Effector memory CD4-positive, alpha-beta T cell (primary cell): ENCODE data around the gene SEMA4D.
"Not testable (repeated sequence)": the region's sequence is repeated elsewhere in the genome, so short reads cannot be mapped to it uniquely, and the experiment has no call there.

Source experiments
- DNase-seq, 3 donors: peaks; one replicate each; pipeline ENCODE4 v3.0.0-alpha.2; 2020
- H3K27ac ChIP-seq: 2 replicates; pipeline ENCODE4 v1.7.0; 2013; ENCODE audit warnings: mild to moderate bottlenecking, low read length, moderate library complexity; ENCODE audit not compliant: insufficient read depth, poor library complexity, severe bottlenecking
- H3K27me3 ChIP-seq: replicated peaks from 2 replicates; pipeline ENCODE4 v1.7.0; 2013; ENCODE audit warnings: mild to moderate bottlenecking, low read length; ENCODE audit not compliant: insufficient read depth, control insufficient read depth, poor library complexity, severe bottlenecking
- H3K36me3 ChIP-seq: 2 replicates; pipeline ENCODE4 v1.7.0; 2013; ENCODE audit warnings: mild to moderate bottlenecking, low read length, moderate library complexity; ENCODE audit not compliant: control insufficient read depth, insufficient read depth
- H3K4me1 ChIP-seq: 2 replicates; pipeline ENCODE4 v1.7.0; 2013; ENCODE audit warnings: low read length, mild to moderate bottlenecking; ENCODE audit not compliant: control insufficient read depth, insufficient read depth, poor library complexity, severe bottlenecking
- H3K4me3 ChIP-seq: 2 replicates; pipeline ENCODE4 v1.7.0; 2013; ENCODE audit warnings: low read length, low read depth, mild to moderate bottlenecking; ENCODE audit not compliant: insufficient read depth, poor library complexity, severe bottlenecking
- H3K9me3 ChIP-seq: 2 replicates; pipeline ENCODE4 v1.7.0; 2013; ENCODE audit warnings: mild to moderate bottlenecking, low read length, moderate library complexity; ENCODE audit not compliant: control insufficient read depth

SEMA4D gene

GRCh38 chr9:89378541-89378940 is 119.4 kb downstream of the SEMA4D start:
- no peaks in the 10 kb centered on the region for H3K27me3 ChIP-seq
- no peak for DNase-seq
- peaks cover 61% of the 10 kb centered on the region for H3K36me3 ChIP-seq
- peaks cover 11% of the 10 kb centered on the region for H3K4me1 ChIP-seq
- no peak overlapping the region for H3K27ac ChIP-seq
- H3K9me3 ChIP-seq: no peaks in the 10 kb centered on the region
- no peak overlapping the region for H3K4me3 ChIP-seq

- H3K4me1 ChIP-seq: peaks cover 11% of the 10 kb centered on the region
- no peak overlapping the region for H3K4me3 ChIP-seq
- H3K27me3 ChIP-seq: no peaks in the 10 kb centered on the region
- no peak overlapping the region for H3K27ac ChIP-seq
- H3K9me3 ChIP-seq: no peaks in the 10 kb centered on the region
- no peak for DNase-seq
- peaks cover 50% of the 10 kb centered on the region for H3K36me3 ChIP-seq
These were observed 120.5 kb downstream of the SEMA4D start for GRCh38 chr9:89377411-89377810.

DNA sequence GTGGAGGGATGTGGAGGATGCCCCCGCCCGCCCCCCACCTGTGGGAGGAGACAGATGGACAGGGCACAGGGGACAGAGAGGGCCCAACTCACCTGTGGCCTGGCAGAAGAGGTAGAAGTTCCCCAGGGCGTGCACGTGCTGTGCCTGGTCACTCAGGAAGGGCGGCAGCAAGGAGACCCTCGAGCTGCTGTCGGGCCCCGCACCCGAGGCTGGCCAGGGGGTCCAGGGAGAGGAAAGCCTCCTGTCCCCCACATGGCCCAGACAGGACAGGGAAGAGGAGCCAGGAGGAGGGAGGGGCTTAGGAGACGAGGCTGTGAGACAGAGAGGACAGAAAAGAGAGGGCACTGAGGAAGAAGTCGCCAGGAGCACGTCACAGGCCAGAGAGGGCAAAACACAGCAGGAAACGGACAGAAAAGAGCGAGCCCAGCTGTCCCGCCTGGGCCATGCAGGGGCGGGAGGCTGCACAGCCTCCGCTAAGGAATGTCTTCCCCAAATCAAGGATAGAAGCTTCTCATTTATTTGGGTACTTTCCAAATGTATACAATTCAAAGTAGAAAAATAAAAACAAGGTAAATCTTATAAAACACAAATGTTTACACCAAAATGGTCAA is 121.1 kb downstream of the SEMA4D start:
- no peak overlapping the region for H3K27ac ChIP-seq
- H3K36me3 ChIP-seq: peaks cover 44% of the 10 kb centered on the region
- H3K4me3 ChIP-seq: no peak overlapping the region
- no peak for DNase-seq
- peaks cover 11% of the 10 kb centered on the region for H3K4me1 ChIP-seq
- H3K27me3 ChIP-seq: no peaks in the 10 kb centered on the region
- no peaks in the 10 kb centered on the region for H3K9me3 ChIP-seq

GRCh38 chr9:89376286-89376685 is 121.6 kb downstream of the SEMA4D start:
- Histone ChIP-seq H3K9me3 (no peaks in the 10 kb centered on the region), H3K36me3 (peaks cover 39% of the 10 kb centered on the region), H3K27me3 (no peaks in the 10 kb centered on the region), H3K4me1 (peaks cover 11% of the 10 kb centered on the region), H3K27ac (no peak overlapping the region), H3K4me3 (no peak overlapping the region)
- no peak for DNase-seq

DNA sequence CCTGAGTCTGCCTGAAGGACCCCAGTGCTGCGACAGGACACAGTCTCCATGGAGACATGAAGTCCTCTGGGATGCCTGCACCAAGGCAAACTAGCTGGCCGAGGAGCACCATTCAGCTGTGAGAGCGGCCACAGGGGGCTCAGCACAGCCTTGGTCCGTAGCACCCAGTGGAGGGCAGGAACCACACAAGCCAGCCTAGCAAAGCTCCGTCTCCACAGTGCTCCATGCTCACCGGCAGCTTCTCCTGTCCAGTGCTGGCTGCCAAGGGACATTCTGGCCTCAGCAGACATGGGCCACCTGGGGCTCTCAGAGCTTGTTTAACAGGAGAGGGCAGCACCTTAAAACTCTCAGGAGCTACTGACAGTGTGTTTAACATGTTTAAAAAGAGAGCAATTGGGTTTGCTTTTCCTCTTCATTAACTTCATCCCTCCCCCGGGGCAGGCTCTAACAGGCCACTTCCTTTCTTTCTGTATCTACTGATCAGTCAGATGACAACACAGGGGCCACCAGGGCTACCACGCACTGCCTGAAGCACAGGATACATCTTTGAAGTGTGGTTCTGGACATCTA is 122.6 kb downstream of the SEMA4D start:
- Histone ChIP-seq H3K4me3 (no peak overlapping the region), H3K9me3 (no peaks in the 10 kb centered on the region), H3K27me3 (no peaks in the 10 kb centered on the region), H3K36me3 (peaks cover 29% of the 10 kb centered on the region), H3K27ac (peak overlapping the region; percentile 22), H3K4me1 (peaks cover 11% of the 10 kb centered on the region)
- no peak for DNase-seq

GRCh38 chr9:89374176-89374575 is 123.7 kb downstream of the SEMA4D start:
- H3K36me3 ChIP-seq: peaks cover 19% of the 10 kb centered on the region
- H3K27me3 ChIP-seq: no peaks in the 10 kb centered on the region
- H3K4me1 ChIP-seq: peaks cover 11% of the 10 kb centered on the region
- no peak overlapping the region for H3K4me3 ChIP-seq
- no peaks in the 10 kb centered on the region for H3K9me3 ChIP-seq
- DNase-seq: no peak
- H3K27ac ChIP-seq: no peak overlapping the region

DNA sequence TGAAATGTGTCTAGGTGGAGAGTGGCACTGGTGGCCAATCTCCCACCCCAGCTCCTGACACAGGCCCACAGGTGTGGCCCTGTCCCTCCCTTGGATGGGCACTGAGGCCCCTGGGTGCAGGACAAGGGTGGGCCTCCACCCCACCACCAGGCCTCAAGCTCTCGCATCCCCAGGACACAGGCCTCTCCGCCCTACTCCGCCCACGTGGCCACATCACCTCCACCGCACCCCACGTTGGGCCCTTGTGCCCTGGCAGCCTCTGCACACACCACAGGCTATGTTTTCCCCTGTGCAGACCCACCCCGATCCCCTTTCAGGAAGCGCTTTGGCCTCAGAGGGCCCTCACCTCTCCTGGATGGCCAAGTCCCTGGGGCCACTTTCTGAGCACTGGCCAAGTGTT is 124.9 kb downstream of the SEMA4D start:
- no peak for DNase-seq
- peaks cover 11% of the 10 kb centered on the region for H3K4me1 ChIP-seq
- H3K9me3 ChIP-seq: no peaks in the 10 kb centered on the region
- H3K36me3 ChIP-seq: peaks cover 8% of the 10 kb centered on the region
- H3K27me3 ChIP-seq: no peaks in the 10 kb centered on the region
- H3K4me3 ChIP-seq: no peak overlapping the region
- no peak overlapping the region for H3K27ac ChIP-seq

DNA sequence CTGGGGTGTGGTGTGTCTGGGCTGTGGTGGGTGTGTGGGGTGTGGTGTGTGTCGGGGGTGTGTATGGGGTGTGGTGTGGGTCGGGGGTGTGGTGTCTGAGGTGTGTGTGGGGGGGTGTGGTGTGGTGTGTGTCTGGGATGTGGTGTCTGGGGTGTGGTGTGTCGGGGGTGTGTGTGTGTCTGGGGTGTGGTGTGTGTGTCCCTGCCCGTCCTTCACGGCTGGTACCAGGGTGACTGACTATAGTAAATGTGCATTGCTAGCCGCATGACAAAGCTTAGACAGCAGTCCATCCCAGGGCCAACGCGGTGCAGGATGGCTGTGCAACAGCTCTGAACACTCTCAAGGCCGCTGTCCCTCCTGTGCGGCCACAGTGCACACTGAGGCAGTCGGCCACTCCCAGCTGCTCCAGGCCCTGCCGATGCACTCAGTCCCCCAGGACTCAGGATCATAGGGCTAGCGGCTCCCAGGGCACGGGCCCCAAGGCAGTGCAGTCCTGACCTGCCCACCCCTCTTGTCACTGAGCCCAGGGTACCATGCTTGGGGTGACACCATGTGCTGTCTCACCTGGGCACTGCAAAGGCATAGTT is 125.6 kb downstream of the SEMA4D start:
- Histone ChIP-seq H3K36me3 (peaks cover 2% of the 10 kb centered on the region), H3K4me3 (no peak overlapping the region), H3K27me3 (no peaks in the 10 kb centered on the region), H3K4me1 (peaks cover 11% of the 10 kb centered on the region), H3K27ac (no peak overlapping the region), H3K9me3 (no peaks in the 10 kb centered on the region)
- DNase-seq: peak; percentile 32 to 49 (median 40)

- Histone ChIP-seq H3K4me1 (peaks cover 11% of the 10 kb centered on the region), H3K27ac (peak overlapping the region; percentile 34)
- DNase-seq, H3K27me3 ChIP-seq, H3K4me3 ChIP-seq, H3K9me3 ChIP-seq, H3K36me3 ChIP-seq: not testable (repeated sequence)
These were observed 126.1 kb downstream of the SEMA4D start for GRCh38 chr9:89371791-89372190.

DNA sequence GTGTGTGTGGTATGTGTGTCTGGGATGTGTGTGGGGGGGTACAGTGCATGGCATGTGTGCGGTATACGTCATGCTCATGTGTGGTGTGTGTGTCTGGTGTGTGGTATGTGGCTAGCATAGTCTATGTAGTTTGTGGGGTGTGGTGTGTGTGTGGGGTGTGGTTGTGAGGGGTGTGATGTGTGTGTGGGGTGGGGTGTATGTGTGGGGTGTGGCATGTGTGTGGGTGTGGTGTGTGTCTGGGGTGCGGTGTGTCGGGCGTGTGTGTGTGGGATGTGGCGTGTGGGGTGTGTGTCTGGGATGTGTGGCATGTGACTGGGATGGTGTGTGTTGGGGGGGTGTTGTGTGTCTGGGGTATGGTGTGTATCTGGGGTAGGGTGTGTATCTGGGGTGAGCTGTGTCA is 127.3 kb downstream of the SEMA4D start:
- no peak overlapping the region for H3K4me3 ChIP-seq
- no peak for DNase-seq
- no peaks in the 10 kb centered on the region for H3K36me3 ChIP-seq
- H3K27ac ChIP-seq: no peak overlapping the region
- no peaks in the 10 kb centered on the region for H3K9me3 ChIP-seq
- H3K4me1 ChIP-seq: peaks cover 7% of the 10 kb centered on the region
- no peaks in the 10 kb centered on the region for H3K27me3 ChIP-seq
